NCI-H446 (cell line): ENCODE results near the gene TMEM163.
"Not testable (repeated sequence)": the region's sequence is repeated elsewhere in the genome, so short reads cannot be mapped to it uniquely, and the experiment has no call there.

ENCODE experiments used
- DNase-seq, 2 experiments: peaks; one replicate each; lab custom pipeline; 2025; lab: John Stamatoyannopoulos, UW

The TMEM163 gene

GRCh38 chr2:134665727-134666506 is 52.9 kb downstream of the TMEM163 start:
- DNase-seq = no peak

- DNase-seq = no peak
Observed at GRCh38 chr2:134663451-134664450, 55.0 kb downstream of the TMEM163 start.

- DNase-seq = no peak
Observed at GRCh38 chr2:134662751-134663150, 56.0 kb downstream of the TMEM163 start.

- no peak for DNase-seq
Observed at GRCh38 chr2:134660626-134661402, 58.0 kb downstream of the TMEM163 start.

- no peak for DNase-seq
Observed at GRCh38 chr2:134659724-134660123, 59.1 kb downstream of the TMEM163 start.

GRCh38 chr2:134657650-134658250 is 61.0 kb downstream of the TMEM163 start:
- no peak for DNase-seq

- DNase-seq = not testable (repeated sequence)
Observed at GRCh38 chr2:134656391-134656790, 62.4 kb downstream of the TMEM163 start.

GRCh38 chr2:134648586-134648985 is 70.2 kb downstream of the TMEM163 start:
- DNase-seq = no peak

GRCh38 chr2:134647607-134648256 is 71.1 kb downstream of the TMEM163 start:
- DNase-seq = no peak

GRCh38 chr2:134642938-134643337 is 75.9 kb downstream of the TMEM163 start:
- DNase-seq = no peak

- no peak for DNase-seq
Observed at GRCh38 chr2:134640494-134640893, 78.3 kb downstream of the TMEM163 start.

GRCh38 chr2:134639265-134639664 is 79.5 kb downstream of the TMEM163 start:
- no peak for DNase-seq

GRCh38 chr2:134636714-134637113 is 82.1 kb downstream of the TMEM163 start:
- no peak for DNase-seq

- no peak for DNase-seq
Observed at GRCh38 chr2:134634054-134634753, 84.6 kb downstream of the TMEM163 start.

GRCh38 chr2:134630504-134631159 is 88.2 kb downstream of the TMEM163 start:
- no peak for DNase-seq

GRCh38 chr2:134628453-134628852 is 90.3 kb downstream of the TMEM163 start:
- DNase-seq = no peak

- no peak for DNase-seq
Observed at GRCh38 chr2:134626781-134627180, 92.0 kb downstream of the TMEM163 start.

- DNase-seq = no peak
Observed at GRCh38 chr2:134625311-134625710, 93.5 kb downstream of the TMEM163 start.

- no peak for DNase-seq
Observed at GRCh38 chr2:134623796-134624195, 95.0 kb downstream of the TMEM163 start.

- no peak for DNase-seq
Observed at GRCh38 chr2:134623046-134623445, 95.8 kb downstream of the TMEM163 start.
